Stomach (tissue), 4 donors: Measurements from ENCODE around the gene XPO6.

ENCODE experiments used
- EP300 ChIP-seq: sonication (generic); formaldehyde crosslinking; IDR thresholded peaks from one replicate; pipeline ENCODE4 v1.6.1; 2017; ENCODE audit warnings: antibody characterized with exemption
- POLR2A ChIP-seq, 4 donors: fragments of 450-650 bp; IDR thresholded peaks; one replicate each; pipeline ENCODE4 v1.6.1; 2016; ENCODE audit warnings: antibody characterized with exemption in 4 of 4, control low read depth in 2 of 4, mild to moderate bottlenecking in 1 of 4, moderate library complexity in 1 of 4
- POLR2AphosphoS5 ChIP-seq, 3 donors: sonication (generic); formaldehyde crosslinking; IDR thresholded peaks; one replicate each; pipeline ENCODE4 v1.6.1; 2016; ENCODE audit warnings: antibody characterized with exemption in 3 of 3
- TF ChIP-seq, protein P1 (sequence below), 7 experiments: fragments of 450-650 bp in 4 of 7; fragments of 200-600 bp in 3 of 7; sonication (generic) in 3 of 7; IDR thresholded peaks; one replicate each; pipeline ENCODE4 v1.5.1; 2016 to 2019; ENCODE audit warnings: antibody characterized with exemption in 7 of 7, control low read depth in 2 of 7, mild to moderate bottlenecking in 1 of 7

DNA sequence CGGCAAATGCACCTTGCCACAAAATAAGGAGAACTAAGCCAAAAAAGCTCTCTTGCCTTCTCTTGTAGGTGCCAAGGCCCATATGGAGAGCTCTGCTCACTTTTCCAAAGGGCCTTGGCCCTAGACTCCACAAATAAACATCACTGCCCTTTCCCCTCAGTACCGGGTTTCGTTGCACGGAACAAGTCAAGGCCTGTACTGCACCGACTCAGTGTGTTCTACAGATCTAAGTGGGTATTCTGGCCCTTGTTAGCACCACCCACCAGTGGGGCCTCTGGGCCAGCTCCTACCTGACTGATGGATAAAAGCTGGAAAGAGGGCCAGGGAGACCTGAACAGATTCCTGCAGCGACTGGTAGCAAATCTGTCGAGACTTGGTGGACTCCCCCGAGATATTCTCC, 104.5 kb downstream of the XPO6 start:
- TF ChIP-seq, protein P1, sequence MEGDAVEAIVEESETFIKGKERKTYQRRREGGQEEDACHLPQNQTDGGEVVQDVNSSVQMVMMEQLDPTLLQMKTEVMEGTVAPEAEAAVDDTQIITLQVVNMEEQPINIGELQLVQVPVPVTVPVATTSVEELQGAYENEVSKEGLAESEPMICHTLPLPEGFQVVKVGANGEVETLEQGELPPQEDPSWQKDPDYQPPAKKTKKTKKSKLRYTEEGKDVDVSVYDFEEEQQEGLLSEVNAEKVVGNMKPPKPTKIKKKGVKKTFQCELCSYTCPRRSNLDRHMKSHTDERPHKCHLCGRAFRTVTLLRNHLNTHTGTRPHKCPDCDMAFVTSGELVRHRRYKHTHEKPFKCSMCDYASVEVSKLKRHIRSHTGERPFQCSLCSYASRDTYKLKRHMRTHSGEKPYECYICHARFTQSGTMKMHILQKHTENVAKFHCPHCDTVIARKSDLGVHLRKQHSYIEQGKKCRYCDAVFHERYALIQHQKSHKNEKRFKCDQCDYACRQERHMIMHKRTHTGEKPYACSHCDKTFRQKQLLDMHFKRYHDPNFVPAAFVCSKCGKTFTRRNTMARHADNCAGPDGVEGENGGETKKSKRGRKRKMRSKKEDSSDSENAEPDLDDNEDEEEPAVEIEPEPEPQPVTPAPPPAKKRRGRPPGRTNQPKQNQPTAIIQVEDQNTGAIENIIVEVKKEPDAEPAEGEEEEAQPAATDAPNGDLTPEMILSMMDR (IDR thresholded peaks at IDR 0.05): no peak
- TF ChIP-seq POLR2A (IDR thresholded peaks at IDR 0.05) (no peak), EP300 (no peak), POLR2AphosphoS5 (IDR thresholded peaks at IDR 0.05) (no peak)
